Astrocyte (in vitro differentiated cells and primary cell): ENCODE results near the gene LRRC18. TPM values are rescaled to one million over a fixed set of nuclear protein-coding genes. Genes with fewer than 3 reads are reported as not detected.

Experiments used
- DNase-seq: peaks from one replicate; pipeline ENCODE4 v3.0.0-alpha.2; 2010; ENCODE audit warnings: low read depth
- FAIRE-seq: peaks from 2 replicates; lab custom pipeline; 2011; peaks lifted over from hg19 to GRCh38; lab: Jason Lieb, UNC
- H2AFZ ChIP-seq: 2 replicates; pipeline ENCODE4 v1.6.0; 2012; ENCODE audit warnings: low read depth, low read length, inconsistent platforms
- H3K27ac ChIP-seq: 2 replicates; pipeline ENCODE4 v1.5.1; 2011; ENCODE audit warnings: low read depth, low read length, inconsistent platforms
- H3K27me3 ChIP-seq: 2 replicates; pipeline ENCODE4 v1.6.0; 2011; ENCODE audit warnings: low read length, inconsistent platforms; ENCODE audit not compliant: insufficient read depth
- H3K36me3 ChIP-seq: 2 replicates; pipeline ENCODE4 v1.5.1; 2011; ENCODE audit warnings: low read length, inconsistent platforms; ENCODE audit not compliant: insufficient read depth
- H3K4me1 ChIP-seq: 2 replicates; pipeline ENCODE4 v1.5.1; 2011; ENCODE audit warnings: low read length, inconsistent platforms; ENCODE audit not compliant: insufficient read depth
- H3K4me2 ChIP-seq: 2 replicates; pipeline ENCODE4 v1.6.0; 2012; ENCODE audit warnings: low read length, inconsistent platforms
- H3K4me3 ChIP-seq: 2 replicates; pipeline ENCODE4 v1.5.1; 2011; ENCODE audit warnings: low read depth, mild to moderate bottlenecking, low read length, inconsistent platforms; ENCODE audit not compliant: insufficient read depth
- H3K79me2 ChIP-seq: 2 replicates; pipeline ENCODE4 v1.6.0; 2012; ENCODE audit warnings: mild to moderate bottlenecking, low read length, inconsistent platforms; ENCODE audit not compliant: insufficient read depth
- H3K9ac ChIP-seq: 2 replicates; pipeline ENCODE4 v1.6.0; 2012; ENCODE audit warnings: mild to moderate bottlenecking, low read length, inconsistent platforms
- H3K9me3 ChIP-seq: 2 replicates; pipeline ENCODE4 v1.5.1; 2012; ENCODE audit warnings: low read depth, mild to moderate bottlenecking, low read length, inconsistent platforms; ENCODE audit not compliant: insufficient read depth
- H4K20me1 ChIP-seq: 2 replicates; pipeline ENCODE4 v1.6.0; 2012; ENCODE audit warnings: low read length, inconsistent platforms; ENCODE audit not compliant: insufficient read depth
- H3K27ac Mint-ChIP-seq: one replicate; pipeline ENCODE4 v1.8.0; 2021; ENCODE audit warnings: mild to moderate bottlenecking, mixed read lengths; ENCODE audit not compliant: unreplicated experiment
- H3K27me3 Mint-ChIP-seq: one replicate; pipeline ENCODE4 v1.8.0; 2021; ENCODE audit warnings: low read depth, mixed read lengths; ENCODE audit not compliant: unreplicated experiment
- H3K36me3 Mint-ChIP-seq: one replicate; pipeline ENCODE4 v1.8.0; 2021; ENCODE audit warnings: low read depth, mixed read lengths; ENCODE audit not compliant: unreplicated experiment
- H3K4me1 Mint-ChIP-seq: one replicate; pipeline ENCODE4 v1.8.0; 2021; ENCODE audit warnings: low read depth, mixed read lengths; ENCODE audit not compliant: unreplicated experiment
- H3K4me3 Mint-ChIP-seq: one replicate; pipeline ENCODE4 v1.8.0; 2021; ENCODE audit warnings: mild to moderate bottlenecking, moderate library complexity, mixed read lengths; ENCODE audit not compliant: unreplicated experiment
- H3K9me3 Mint-ChIP-seq: one replicate; pipeline ENCODE4 v1.8.0; 2021; ENCODE audit warnings: mild to moderate bottlenecking, mixed read lengths; ENCODE audit not compliant: unreplicated experiment
- EZH2 ChIP-seq: IDR thresholded peaks from 2 replicates; pipeline ENCODE4 v1.6.1; 2012; ENCODE audit warnings: mild to moderate bottlenecking, low read length, inconsistent platforms; ENCODE audit not compliant: insufficient read depth
- total RNA-seq: library from RNA; stranded (reverse); gene quantifications from 2 replicates; pipeline ENCODE4 v1.2.1, GENCODE V29; 2021
- TF ChIP-seq, protein P1 (sequence below): IDR thresholded peaks from 2 replicates; pipeline ENCODE4 v1.5.1; 2011; ENCODE audit warnings: low read depth, mild to moderate bottlenecking, inconsistent platforms, low read length, moderate library complexity; ENCODE audit not compliant: insufficient read depth

LRRC18 gene
- total RNA-seq, 1 donor from 2014 or later = not detected

DNA sequence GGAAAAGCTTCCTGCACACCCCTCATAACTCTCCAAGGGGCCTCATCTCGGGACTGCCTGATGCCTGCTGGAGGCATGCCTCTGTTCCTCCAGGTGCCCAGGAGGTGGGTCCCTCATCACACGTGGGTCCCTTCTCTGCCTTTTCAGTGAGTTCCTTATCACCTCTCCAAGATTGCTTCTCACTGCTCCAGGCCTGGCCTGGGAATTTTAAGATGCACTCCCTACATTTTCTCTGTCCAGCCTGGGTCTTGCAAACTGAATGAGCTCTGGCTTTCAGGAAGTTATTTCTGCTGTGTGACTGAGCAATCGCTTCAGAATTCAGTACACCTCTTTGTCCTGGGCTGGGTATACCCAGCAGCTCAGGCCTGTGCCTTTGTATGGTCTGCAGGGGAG lies 43.8 kb downstream of the LRRC18 start:
- FAIRE-seq (no peak), DNase-seq (no peak)
- H3K9me3 Mint-ChIP-seq = no peaks in the 10 kb centered on the region
- no peak for TF ChIP-seq EZH2
- TF ChIP-seq, protein P1, sequence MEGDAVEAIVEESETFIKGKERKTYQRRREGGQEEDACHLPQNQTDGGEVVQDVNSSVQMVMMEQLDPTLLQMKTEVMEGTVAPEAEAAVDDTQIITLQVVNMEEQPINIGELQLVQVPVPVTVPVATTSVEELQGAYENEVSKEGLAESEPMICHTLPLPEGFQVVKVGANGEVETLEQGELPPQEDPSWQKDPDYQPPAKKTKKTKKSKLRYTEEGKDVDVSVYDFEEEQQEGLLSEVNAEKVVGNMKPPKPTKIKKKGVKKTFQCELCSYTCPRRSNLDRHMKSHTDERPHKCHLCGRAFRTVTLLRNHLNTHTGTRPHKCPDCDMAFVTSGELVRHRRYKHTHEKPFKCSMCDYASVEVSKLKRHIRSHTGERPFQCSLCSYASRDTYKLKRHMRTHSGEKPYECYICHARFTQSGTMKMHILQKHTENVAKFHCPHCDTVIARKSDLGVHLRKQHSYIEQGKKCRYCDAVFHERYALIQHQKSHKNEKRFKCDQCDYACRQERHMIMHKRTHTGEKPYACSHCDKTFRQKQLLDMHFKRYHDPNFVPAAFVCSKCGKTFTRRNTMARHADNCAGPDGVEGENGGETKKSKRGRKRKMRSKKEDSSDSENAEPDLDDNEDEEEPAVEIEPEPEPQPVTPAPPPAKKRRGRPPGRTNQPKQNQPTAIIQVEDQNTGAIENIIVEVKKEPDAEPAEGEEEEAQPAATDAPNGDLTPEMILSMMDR = no peak
- peaks cover 23% of the 10 kb centered on the region for H3K27me3 Mint-ChIP-seq
- no peak overlapping the region for H3K4me2 ChIP-seq
- H3K27ac Mint-ChIP-seq = no peak overlapping the region
- H3K4me3 ChIP-seq = no peak overlapping the region
- H3K9me3 ChIP-seq = no peaks in the 10 kb centered on the region
- H2AFZ ChIP-seq = no peak overlapping the region
- no peaks in the 10 kb centered on the region for H3K27me3 ChIP-seq
- no peak overlapping the region for H3K4me3 Mint-ChIP-seq
- no peaks in the 10 kb centered on the region for H3K4me1 ChIP-seq
- no peaks in the 10 kb centered on the region for H4K20me1 ChIP-seq
- no peaks in the 10 kb centered on the region for H3K79me2 ChIP-seq
- H3K36me3 Mint-ChIP-seq = no peaks in the 10 kb centered on the region
- peaks cover 4% of the 10 kb centered on the region for H3K4me1 Mint-ChIP-seq
- no peak overlapping the region for H3K27ac ChIP-seq
- no peaks in the 10 kb centered on the region for H3K36me3 ChIP-seq
- no peak overlapping the region for H3K9ac ChIP-seq

DNA sequence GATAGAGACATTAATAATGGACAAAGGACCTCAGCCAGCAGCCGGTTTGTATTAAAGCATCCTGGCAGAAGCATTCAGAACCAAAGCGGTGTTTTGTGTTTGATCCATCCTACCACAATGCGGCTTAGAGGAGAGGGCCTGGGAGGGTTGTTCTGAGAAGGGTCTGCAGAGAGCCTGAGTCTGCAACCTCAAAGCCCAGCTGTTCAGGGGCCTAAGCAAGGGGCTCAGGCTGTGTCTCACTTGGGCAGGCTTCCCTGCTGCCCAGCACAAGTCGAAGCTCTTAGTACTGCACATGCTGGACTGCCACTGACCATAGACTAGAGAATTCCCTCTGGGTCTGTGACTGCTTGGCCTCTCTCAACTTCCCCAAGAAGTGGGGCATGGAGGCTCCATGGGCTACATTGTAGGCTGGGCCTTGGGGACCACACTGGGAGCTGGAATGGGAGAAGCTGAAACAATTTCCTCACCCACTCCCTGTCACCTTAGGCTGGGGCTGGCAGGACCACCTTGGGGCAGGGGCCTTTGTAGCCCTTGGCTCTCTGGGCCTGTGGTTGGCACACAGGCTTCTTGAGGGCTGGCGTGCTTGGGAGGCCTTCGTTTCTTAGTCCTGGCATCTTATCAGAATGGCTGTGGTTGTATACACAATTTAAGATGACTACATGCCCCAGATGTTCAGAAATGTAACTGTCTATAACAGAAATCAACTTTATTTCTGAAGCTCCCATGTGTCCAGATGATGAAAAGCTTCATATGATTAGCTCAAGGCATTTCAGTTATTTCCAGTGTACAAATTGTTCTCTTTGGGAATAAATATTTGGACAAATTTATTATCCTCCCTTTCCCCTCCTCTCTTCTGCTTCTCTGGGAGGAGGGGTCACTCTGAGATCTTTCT lies 44.5 kb downstream of the LRRC18 start:
- H3K4me1 ChIP-seq = no peaks in the 10 kb centered on the region
- no peak overlapping the region for H3K4me3 ChIP-seq
- no peak overlapping the region for H2AFZ ChIP-seq
- no peak for FAIRE-seq
- H3K4me1 Mint-ChIP-seq = peaks cover 4% of the 10 kb centered on the region
- H3K9me3 Mint-ChIP-seq = no peaks in the 10 kb centered on the region
- no peak for TF ChIP-seq EZH2
- TF ChIP-seq, protein P1 = no peak
- no peaks in the 10 kb centered on the region for H3K36me3 Mint-ChIP-seq
- H3K9ac ChIP-seq = no peak overlapping the region
- no peaks in the 10 kb centered on the region for H3K27me3 ChIP-seq
- DNase-seq = no peak
- no peak overlapping the region for H3K4me2 ChIP-seq
- H3K27me3 Mint-ChIP-seq = peaks cover 28% of the 10 kb centered on the region
- H3K9me3 ChIP-seq = no peaks in the 10 kb centered on the region
- H4K20me1 ChIP-seq = no peaks in the 10 kb centered on the region
- H3K36me3 ChIP-seq = no peaks in the 10 kb centered on the region
- H3K27ac ChIP-seq = no peak overlapping the region
- no peak overlapping the region for H3K27ac Mint-ChIP-seq
- H3K4me3 Mint-ChIP-seq = no peak overlapping the region
- no peaks in the 10 kb centered on the region for H3K79me2 ChIP-seq
